HepG2 (cell line): ENCODE data around the gene MEX3B. TPM values are rescaled to one million over a fixed set of nuclear protein-coding genes. Genes with fewer than 3 reads are reported as not detected.

Source experiments
- ATAC-seq: fragments of 200-7000 bp; cut with Tn5 transposase; 3 replicates; pipeline ENCODE4 v1.9.1; 2020; ENCODE audit warnings: mild to moderate bottlenecking, moderate library complexity
- BruUV-seq: library from RNA; stranded (reverse); fragments of 400-500 nt; replicated peaks from 2 replicates; lab custom pipeline; 2021; lab: Mats Ljungman, UMichigan
- CTCF ChIA-PET: fragments of 300-600 bp; formaldehyde crosslinking; extraction: SDS; loops from one replicate; lab custom pipeline; 2021; ENCODE audit warnings: low total read pairs, inconsistent platforms, low intra/inter-chr PET ratio; lab: Yijun Ruan, JAX
- POLR2A ChIA-PET: fragments of 350-600 bp; sonication (Branson Sonifier 250); formaldehyde crosslinking; loops from one replicate; lab custom pipeline; 2020; ENCODE audit warnings: antibody characterized with exemption, inconsistent platforms; lab: Yijun Ruan, JAX
- DNase-seq: peaks from one replicate; pipeline ENCODE4 v3.0.0-alpha.2; 2015; ENCODE audit warnings: low spot score
- FAIRE-seq: peaks from 3 replicates; lab custom pipeline; 2011; peaks lifted over from hg19 to GRCh38; lab: Jason Lieb, UNC
- H2AFZ ChIP-seq: one replicate; pipeline ENCODE4 v1.6.1; 2011; ENCODE audit warnings: low read length, inconsistent platforms
- H3K27ac ChIP-seq: fragments of 300-600 bp; 3 replicates; pipeline ENCODE4 v1.8.0; 2011; ENCODE audit warnings: mixed run types, mild to moderate bottlenecking, mixed read lengths, low read length, inconsistent platforms; ENCODE audit not compliant: insufficient read depth; ENCODE audit errors: extremely low read length
- H3K27me3 ChIP-seq, 2 experiments: fragments of 200-600 bp in 1 of 2; 2 replicates in 1 of 2; 3 replicates in 1 of 2; pipeline versions ENCODE4 v1.6.0 to v1.8.0; 2011; ENCODE audit warnings: low read length in 2 of 2, mild to moderate bottlenecking in 2 of 2, moderate library complexity in 2 of 2, inconsistent platforms in 1 of 2; ENCODE audit not compliant: insufficient read depth in 2 of 2, control insufficient read depth in 1 of 2
- H3K36me3 ChIP-seq, 2 experiments: fragments of 200-600 bp in 1 of 2; replicated peaks in 1 of 2; 2 replicates in 1 of 2; 3 replicates in 1 of 2; pipeline versions ENCODE4 v1.5.1 to v1.8.0; 2011; ENCODE audit warnings: low read length in 2 of 2, inconsistent platforms in 1 of 2; ENCODE audit not compliant: insufficient read depth in 2 of 2, control insufficient read depth in 1 of 2
- H3K4me1 ChIP-seq: 2 replicates; pipeline ENCODE4 v1.5.1; 2012; ENCODE audit warnings: low read length, inconsistent platforms; ENCODE audit not compliant: insufficient read depth
- H3K4me2 ChIP-seq: 2 replicates; pipeline ENCODE4 v1.6.0; 2011; ENCODE audit warnings: low read depth, low read length, inconsistent platforms
- H3K4me3 ChIP-seq, 3 experiments: fragments of 200-600 bp in 1 of 3; sonication (generic), shearing (Covaris generic) in 1 of 3; replicated peaks in 1 of 3; 2 replicates each; pipeline ENCODE4 v1.5.1; 2011 to 2016; ENCODE audit warnings: low read length in 3 of 3, inconsistent platforms in 2 of 3, low read depth in 2 of 3, mild to moderate bottlenecking in 2 of 3, control low read depth in 1 of 3, mixed read lengths in 1 of 3; ENCODE audit not compliant: insufficient read depth in 1 of 3
- H3K79me2 ChIP-seq: one replicate; pipeline ENCODE4 v1.6.1; 2011; ENCODE audit warnings: low read length, inconsistent platforms; ENCODE audit not compliant: insufficient read depth
- H3K9ac ChIP-seq: 2 replicates; pipeline ENCODE4 v1.6.0; 2011; ENCODE audit warnings: mild to moderate bottlenecking, low read depth, low read length, inconsistent platforms; ENCODE audit not compliant: insufficient read depth
- H3K9me3 ChIP-seq: 2 replicates; pipeline ENCODE4 v1.5.1; 2012; ENCODE audit warnings: mild to moderate bottlenecking, low read length
- H4K20me1 ChIP-seq: 2 replicates; pipeline ENCODE4 v1.6.0; 2011; ENCODE audit warnings: inconsistent platforms, mild to moderate bottlenecking, low read length, moderate library complexity; ENCODE audit not compliant: insufficient read depth
- ARID4A ChIP-seq: sonication (generic); formaldehyde crosslinking; IDR thresholded peaks from 2 replicates; pipeline ENCODE4 v1.5.0; 2020; ENCODE audit warnings: mild to moderate bottlenecking, missing genetic modification reagents, borderline replicate concordance
- GATAD2A ChIP-seq: IDR thresholded peaks from 2 replicates; pipeline ENCODE4 v1.6.1; 2016
- HOXA5 ChIP-seq: sonication (generic); formaldehyde crosslinking; IDR thresholded peaks from 2 replicates; pipeline ENCODE4 v1.4.0; 2020; ENCODE audit warnings: missing genetic modification reagents
- KDM5B ChIP-seq: sonication (generic); formaldehyde crosslinking; IDR thresholded peaks from 2 replicates; pipeline ENCODE4 v1.4.0; 2020; ENCODE audit warnings: missing genetic modification reagents, mild to moderate bottlenecking, borderline replicate concordance
- MXI1 ChIP-seq: IDR thresholded peaks from 3 replicates; pipeline ENCODE4 v1.6.1; 2012; ENCODE audit warnings: low read depth, low read length, inconsistent platforms, borderline replicate concordance
- PHF21A ChIP-seq: sonication (generic); formaldehyde crosslinking; IDR thresholded peaks from 2 replicates; pipeline ENCODE4 v1.5.0; 2020; ENCODE audit warnings: mild to moderate bottlenecking, missing genetic modification reagents
- ZFP36 ChIP-seq: fragments of 150-350 bp; IDR thresholded peaks from 2 replicates; pipeline ENCODE4 v1.6.1; 2018; ENCODE audit warnings: borderline replicate concordance, low read length, low read depth; ENCODE audit not compliant: partially characterized antibody
- ZFP91 ChIP-seq: sonication (generic); formaldehyde crosslinking; IDR thresholded peaks from 2 replicates; pipeline ENCODE4 v1.9.0; 2022; ENCODE audit warnings: missing genetic modification reagents, mild to moderate bottlenecking, borderline replicate concordance
- ZMYM2 ChIP-seq: sonication (generic); formaldehyde crosslinking; IDR thresholded peaks from 2 replicates; pipeline ENCODE4 v1.8.0; 2022; ENCODE audit warnings: mild to moderate bottlenecking, missing genetic modification reagents
- ZNF574 ChIP-seq: sonication (generic); formaldehyde crosslinking; IDR thresholded peaks from 2 replicates; pipeline ENCODE4 v1.4.0; 2020; ENCODE audit warnings: missing genetic modification reagents
- ZNF678 ChIP-seq: sonication (generic); formaldehyde crosslinking; IDR thresholded peaks from 2 replicates; pipeline ENCODE4 v1.4.0; 2020; ENCODE audit warnings: mild to moderate bottlenecking, missing genetic modification reagents
- ZNF709 ChIP-seq: sonication (generic); formaldehyde crosslinking; IDR thresholded peaks from 2 replicates; pipeline ENCODE4 v1.5.0; 2020; ENCODE audit warnings: mild to moderate bottlenecking, missing genetic modification reagents
- WGBS: methylation state at CpG from one replicate; pipeline ENCODE4 v1.1.6; 2017; ENCODE audit warnings: low lambda C conversion rate; 5-methylcytosine and 5-hydroxymethylcytosine counted together
- in situ Hi-C: cut with HindIII; loops from 2 replicates; pipeline ENCODE4 v1.10.0; 2017; ENCODE audit warnings: low pct_unique_long_range_greater_than_20kb; ENCODE audit not compliant: extremely low pct_ligation_motif_present
- intact Hi-C: fragments of 100-400 bp; cut with micrococcal nuclease; formaldehyde crosslinking; loops from one replicate; pipeline ENCODE4 v1.10.0; 2022; ENCODE audit not compliant: unreplicated experiment
- polyA plus RNA-seq, 8 experiments: library from polyadenylated mRNA; depleted of rRNA in 3 of 8; stranded (reverse) in 7 of 8; unstranded in 1 of 8; fragments of >200 nt; fragmentation: Illumina TruSeq in 4 of 8; extraction: Trizol in 4 of 8; gene quantifications; 2 replicates each; pipeline versions ENCODE4 v1.2.1 to v1.2.3, GENCODE V29; 2011 to 2016; ENCODE audit warnings: low read depth in 4 of 8, missing spikeins in 1 of 8, mixed read lengths in 1 of 8; ENCODE audit not compliant: insufficient read depth in 1 of 8
- total RNA-seq, 5 experiments: library from RNA; depleted of rRNA; stranded (reverse); fragments of >200 nt; fragmentation: Illumina TruSeq; extraction: Trizol; gene quantifications; 2 replicates each; pipeline ENCODE4 v1.2.3, GENCODE V29; 2016; ENCODE audit warnings: low read depth in 1 of 5

MEX3B gene
- total and polyA plus RNA-seq, 2 of the 13 experiments (the other 11 are each of a cell fraction or from before 2014, with no cell fraction given): 0.48 to 0.62 TPM

- peak overlapping the region; percentile 29 for H3K27ac ChIP-seq
- no peaks in the 10 kb centered on the region for H3K9me3 ChIP-seq
- no peaks in the 10 kb centered on the region for H3K36me3 ChIP-seq
- H3K79me2 ChIP-seq: no peaks in the 10 kb centered on the region
- peaks cover 8% of the 10 kb centered on the region; the same call in 1 of the 2 replicates for H3K4me1 ChIP-seq
- 7% methylated on average over 20 of the region's 111 CpGs for WGBS
- H3K4me3 ChIP-seq: peak overlapping the region; percentile 67 to 80 (median 80)
- BruUV-seq: no TSS peak
- ATAC-seq (peak; percentile 79), FAIRE-seq (no peak), DNase-seq (peak; percentile 73)
- in situ Hi-C loops: no loop called here
- ChIA-PET POLR2A (interaction anchor here (1.6 kb wide), 1 partner anchor 16 kb away, joined by 3 read pairs; no protein-coding TSS in a partner anchor), CTCF (no interaction called here)
- no peaks in the 10 kb centered on the region for H4K20me1 ChIP-seq
- intact Hi-C loops: loop anchor here (1.0 kb wide), 2 partner anchors 108 to 567 kb away; no protein-coding TSS in a partner anchor
- H3K27me3 ChIP-seq: peaks cover 2 to 32% of the 10 kb centered on the region in 2 experiments; a peak in 4 of 5 replicates
- peak overlapping the region; percentile 92 for H3K4me2 ChIP-seq
- no peak overlapping the region for H2AFZ ChIP-seq
- peak overlapping the region; percentile 62 for H3K9ac ChIP-seq
- peak; percentile 36 for TF ChIP-seq ZNF574
- TF ChIP-seq HOXA5 (CRISPR knock-in tag): peak; percentile 71; the same call in 1 of the 2 replicates
- no peak for TF ChIP-seq ZNF709 (CRISPR knock-in tag)
- no peak for TF ChIP-seq ZNF678 (CRISPR knock-in tag)
- peak; percentile 21; the same call in 1 of the 2 replicates for TF ChIP-seq KDM5B
- TF ChIP-seq PHF21A: peak; percentile 50
- peak; percentile 48; the same call in 1 of the 3 replicates for TF ChIP-seq MXI1
- 0 out of 2 replicates have a peak, but pooled peaks have one; percentile 20 for TF ChIP-seq GATAD2A
- TF ChIP-seq ZFP36: no peak
- TF ChIP-seq ZMYM2: peak; percentile 54; the same call in 1 of the 2 replicates
- peak; percentile 95 for TF ChIP-seq ZFP91 (CRISPR knock-in tag)
- peak; percentile 32; the same call in 1 of the 2 replicates for TF ChIP-seq ARID4A (CRISPR knock-in tag)
Observed at GRCh38 chr15:82046666-82047452, 1.0 kb upstream of the MEX3B start.
